ENCODE data around the gene YPEL5.

- TF ChIP-seq POLR2A (IDR thresholded peaks at IDR 0.05) = no peak
- TF ChIP-seq CTCF (IDR thresholded peaks at IDR 0.05) = no peak
Measured at GRCh38 chr2:30194421-30194820, 47.6 kb downstream of the YPEL5 start.

Measured in testis (tissue), 2 donors.